Naive thymus-derived CD4-positive, alpha-beta T cell (primary cell): ENCODE data around the gene MIOX. TPM values are rescaled to one million over a fixed set of nuclear protein-coding genes. Genes with fewer than 3 reads are reported as not detected.

Experiments
- ATAC-seq: fragments of 150-1000 bp; cut with Tn5 transposase; 2 replicates; pipeline ENCODE4 v1.10.0; 2021; ENCODE audit warnings: mild to moderate bottlenecking, moderate library complexity
- CTCF ChIA-PET: fragments of 350-600 bp; sonication (Branson Sonifier 250); formaldehyde crosslinking; loops from one replicate; lab custom pipeline; 2021; ENCODE audit warnings: antibody characterized with exemption; lab: Charles Lee
- POLR2A ChIA-PET: fragments of 350-600 bp; sonication (Branson Sonifier 250); formaldehyde crosslinking; loops from one replicate; lab custom pipeline; 2021; ENCODE audit warnings: antibody characterized with exemption, inconsistent platforms; lab: Charles Lee
- DNase-seq, 9 donors: peaks; one replicate each; pipeline versions ENCODE4 v3.0.0 to v3.0.0-alpha.2; 2020 to 2022; ENCODE audit warnings: mixed read lengths in 1 of 9
- H3K27ac ChIP-seq: one replicate; pipeline ENCODE4 v1.7.0; 2013; ENCODE audit warnings: mild to moderate bottlenecking, low read depth, low read length, moderate library complexity
- H3K27me3 ChIP-seq, 2 donors: one replicate each; pipeline ENCODE4 v1.7.0; 2013; ENCODE audit warnings: low read length in 2 of 2, mild to moderate bottlenecking in 2 of 2, moderate library complexity in 2 of 2; ENCODE audit not compliant: control insufficient read depth in 2 of 2, insufficient read depth in 2 of 2
- H3K36me3 ChIP-seq, 3 experiments: 1 replicate in 2 of 3; 2 replicates in 1 of 3; pipeline ENCODE4 v1.7.0; 2013; ENCODE audit warnings: low read length in 3 of 3, mild to moderate bottlenecking in 3 of 3, moderate library complexity in 1 of 3; ENCODE audit not compliant: insufficient read depth in 3 of 3, control insufficient read depth in 2 of 3
- H3K4me1 ChIP-seq, 2 donors: one replicate each; pipeline ENCODE4 v1.7.0; 2013; ENCODE audit warnings: low read length in 2 of 2, mild to moderate bottlenecking in 2 of 2, moderate library complexity in 1 of 2; ENCODE audit not compliant: control insufficient read depth in 2 of 2, insufficient read depth in 2 of 2
- H3K4me3 ChIP-seq: 2 replicates; pipeline ENCODE4 v1.7.0; 2013; ENCODE audit warnings: mild to moderate bottlenecking, low read length
- H3K9me3 ChIP-seq, 3 experiments: 1 replicate in 2 of 3; 2 replicates in 1 of 3; pipeline ENCODE4 v1.7.0; 2013; ENCODE audit warnings: low read length in 3 of 3; ENCODE audit not compliant: control insufficient read depth in 2 of 3
- H3K27ac Mint-ChIP-seq, 9 donors: one replicate each; pipeline ENCODE4 v1.8.0; 2020 to 2022; ENCODE audit warnings: mixed read lengths in 9 of 9, mild to moderate bottlenecking in 8 of 9, moderate library complexity in 5 of 9, inconsistent platforms in 2 of 9
- H3K27me3 Mint-ChIP-seq, 5 donors: one replicate each; pipeline ENCODE4 v1.8.0; 2021 to 2022; ENCODE audit warnings: mixed read lengths in 5 of 5, mild to moderate bottlenecking in 1 of 5
- H3K36me3 Mint-ChIP-seq, 5 donors: one replicate each; pipeline ENCODE4 v1.8.0; 2020 to 2022; ENCODE audit warnings: mixed read lengths in 5 of 5, mild to moderate bottlenecking in 3 of 5, inconsistent platforms in 1 of 5
- H3K4me1 Mint-ChIP-seq, 7 donors: one replicate each; pipeline ENCODE4 v1.8.0; 2020 to 2022; ENCODE audit warnings: mixed read lengths in 7 of 7, mild to moderate bottlenecking in 3 of 7, inconsistent platforms in 1 of 7
- H3K4me3 Mint-ChIP-seq, 10 donors: one replicate each; pipeline ENCODE4 v1.8.0; 2020 to 2022; ENCODE audit warnings: mild to moderate bottlenecking in 10 of 10, mixed read lengths in 10 of 10, moderate library complexity in 6 of 10, inconsistent platforms in 2 of 10
- H3K9me3 Mint-ChIP-seq, 11 donors: one replicate each; pipeline ENCODE4 v1.8.0; 2020 to 2022; ENCODE audit warnings: mixed read lengths in 11 of 11, mild to moderate bottlenecking in 4 of 11, inconsistent platforms in 1 of 11, moderate library complexity in 1 of 11
- intact Hi-C, 2 donors: fragments of 100-400 bp; cut with micrococcal nuclease; formaldehyde crosslinking; loops; one replicate each; pipeline ENCODE4 v1.15.1; 2023
- polyA plus RNA-seq, 2 donors: library from polyadenylated mRNA; unstranded; fragments of 300-500 nt; fragmentation: Illumina TruSeq; gene quantifications; one replicate each; pipeline ENCODE4 v1.2.3, GENCODE V29; 2021
- total RNA-seq, 6 experiments: library from RNA in 5 of 6; stranded (reverse) in 5 of 6; gene quantifications; 1 replicate in 5 of 6; 2 replicates in 1 of 6; pipeline ENCODE4 v1.2.3 and lab custom pipeline; 2021 to 2026

MIOX gene
- total RNA-seq (under 1 TPM in 1 of 5 experiments, not detected in 4; 0.22 TPM), polyA plus RNA-seq (not detected), total RNA-seq (lab: John Stamatoyannopoulos, UW) (not detected)

GRCh38 chr22:50486561-50487289 is at the start of gene MIOX:
MIOX (plus strand) TSS chr22:50486859; CDS start chr22:50486898, 39 bp downstream.
- peak within 1 kb of the TSS in 1 of 10 donors; percentile 66 for H3K4me3 Mint-ChIP-seq
- CTCF ChIA-PET = no interaction called here

GRCh38 chr22:50437511-50438304 is 49.0 kb upstream of the MIOX start:
- no peaks in the 10 kb centered on the region for H3K27me3 Mint-ChIP-seq
- Histone ChIP-seq H3K9me3 (no peaks in the 10 kb centered on the region), H3K27ac (no peak overlapping the region), H3K36me3 (peaks cover 0 to 79% (median 25%) of the 10 kb centered on the region in 3 experiments), H3K4me1 (no peaks in the 10 kb centered on the region), H3K27me3 (no peaks in the 10 kb centered on the region), H3K4me3 (no peak overlapping the region)
- DNase-seq (peak in 1 of 9 donors; percentile 5), ATAC-seq (no peak)
- peak overlapping the region in 1 of 9 donors; percentile 43 for H3K27ac Mint-ChIP-seq
- intact Hi-C loops = no loop called here
- no peak overlapping the region for H3K4me3 Mint-ChIP-seq
- H3K4me1 Mint-ChIP-seq = peaks cover 0 to 3% (median 0%) of the 10 kb centered on the region in 7 donors
- CTCF ChIA-PET = no interaction called here
- H3K9me3 Mint-ChIP-seq = no peaks in the 10 kb centered on the region
- POLR2A ChIA-PET = interaction anchor here (0.6 to 1.2 kb wide), 2 partner anchors 14 to 32 kb away, joined by 3 read pairs; no protein-coding TSS in a partner anchor
- peaks cover 0 to 3% (median 0%) of the 10 kb centered on the region in 5 donors for H3K36me3 Mint-ChIP-seq

More at GRCh38 chr22:50486561-50487289, at the start of gene MIOX:
- DNase-seq (no peak), ATAC-seq (no peak)
- H3K36me3 ChIP-seq = no peaks in the 10 kb centered on the region
- peaks cover 0 to 5% (median 0%) of the 10 kb centered on the region in 5 donors for H3K27me3 Mint-ChIP-seq
- no peaks in the 10 kb centered on the region for H3K9me3 ChIP-seq
- intact Hi-C loops = no loop called here
- H3K27me3 ChIP-seq = no peaks in the 10 kb centered on the region
- H3K4me1 Mint-ChIP-seq = peaks cover 7 to 17% (median 8%) of the 10 kb centered on the region in 7 donors
- H3K27ac Mint-ChIP-seq = peak within 1 kb of the TSS in 2 of 9 donors; percentile 46 to 68
- H3K27ac ChIP-seq = no peak within 1 kb of the TSS
- POLR2A ChIA-PET = no interaction called here
- H3K9me3 Mint-ChIP-seq = no peaks in the 10 kb centered on the region
- H3K4me1 ChIP-seq = peaks cover 4 to 13% of the 10 kb centered on the region in 2 donors
- H3K4me3 ChIP-seq = no peak within 1 kb of the TSS
- H3K36me3 Mint-ChIP-seq = no peaks in the 10 kb centered on the region

- Mint-ChIP-seq H3K4me3 (no peak overlapping the region), H3K27me3 (no peaks in the 10 kb centered on the region), H3K36me3 (peaks cover 0 to 3% (median 3%) of the 10 kb centered on the region in 5 donors), H3K4me1 (peaks cover 0 to 7% (median 6%) of the 10 kb centered on the region in 7 donors), H3K27ac (peak overlapping the region in 2 of 9 donors; percentile 43 to 71), H3K9me3 (no peaks in the 10 kb centered on the region)
- DNase-seq (peak in 1 of 9 donors; percentile 6), ATAC-seq (no peak)
- intact Hi-C loops = no loop called here
- no peaks in the 10 kb centered on the region for H3K4me1 ChIP-seq
- H3K27ac ChIP-seq = no peak overlapping the region
- H3K9me3 ChIP-seq = no peaks in the 10 kb centered on the region
- CTCF ChIA-PET = no interaction called here
- peaks cover 0 to 83% (median 25%) of the 10 kb centered on the region in 3 experiments for H3K36me3 ChIP-seq
- POLR2A ChIA-PET = interaction anchor here (0.6 to 1.2 kb wide), 2 partner anchors 31 to 383 kb away, joined by 3 read pairs; no protein-coding TSS in a partner anchor
- no peaks in the 10 kb centered on the region for H3K27me3 ChIP-seq
- H3K4me3 ChIP-seq = no peak overlapping the region
Observed at GRCh38 chr22:50438305-50439275, 48.1 kb upstream of the MIOX start.

GRCh38 chr22:50439314-50439870 is 47.3 kb upstream of the MIOX start:
- Mint-ChIP-seq H3K9me3 (no peaks in the 10 kb centered on the region), H3K4me1 (peaks cover 0 to 7% (median 6%) of the 10 kb centered on the region in 7 donors), H3K27me3 (no peaks in the 10 kb centered on the region), H3K27ac (peak overlapping the region in 1 of 9 donors; percentile 19), H3K36me3 (peaks cover 0 to 3% (median 3%) of the 10 kb centered on the region in 5 donors), H3K4me3 (no peak overlapping the region)
- DNase-seq (no peak), ATAC-seq (no peak)
- Histone ChIP-seq H3K4me1 (no peaks in the 10 kb centered on the region), H3K27me3 (no peaks in the 10 kb centered on the region), H3K4me3 (no peak overlapping the region), H3K27ac (no peak overlapping the region), H3K9me3 (no peaks in the 10 kb centered on the region), H3K36me3 (peaks cover 0 to 83% (median 25%) of the 10 kb centered on the region in 3 experiments)
- ChIA-PET POLR2A (interaction anchor here (0.6 kb wide), 1 partner anchor 383 kb away, joined by 3 read pairs; no protein-coding TSS in a partner anchor), CTCF (no interaction called here)
- intact Hi-C loops = no loop called here

GRCh38 chr22:50439871-50440331 is 46.8 kb upstream of the MIOX start:
- Histone ChIP-seq H3K27ac (peak overlapping the region; percentile 21), H3K36me3 (peaks cover 0 to 79% (median 25%) of the 10 kb centered on the region in 3 experiments), H3K9me3 (no peaks in the 10 kb centered on the region), H3K4me3 (no peak overlapping the region), H3K4me1 (peaks cover 0 to 5% of the 10 kb centered on the region in 2 donors), H3K27me3 (no peaks in the 10 kb centered on the region)
- Mint-ChIP-seq H3K27me3 (no peaks in the 10 kb centered on the region), H3K4me1 (peaks cover 0 to 8% (median 6%) of the 10 kb centered on the region in 7 donors), H3K9me3 (no peaks in the 10 kb centered on the region), H3K27ac (no peak overlapping the region), H3K36me3 (peaks cover 0 to 3% (median 3%) of the 10 kb centered on the region in 5 donors), H3K4me3 (no peak overlapping the region)
- ATAC-seq (no peak), DNase-seq (no peak)
- intact Hi-C loops = loop anchor here in 1 of 2 donors (10.0 kb wide), 1 partner anchor 55 kb away; no protein-coding TSS in a partner anchor
- CTCF ChIA-PET = interaction anchor here (0.8 kb wide), 1 partner anchor 153 kb away, joined by 3 read pairs; no protein-coding TSS in a partner anchor
- POLR2A ChIA-PET = interaction anchor here (0.8 kb wide), 1 partner anchor 33 kb away, joined by 3 read pairs; no protein-coding TSS in a partner anchor
